HL-60/S4 (cell line): ENCODE measurements around the gene MARCHF2.

Experiments used
- in situ Hi-C: fragments of 300-500 bp; cut with MboI; formaldehyde crosslinking; loops from 2 replicates; pipeline ENCODE4 v1.14.3; 2022; ENCODE audit warnings: low sequenced_read_pairs

MARCHF2 gene

DNA sequence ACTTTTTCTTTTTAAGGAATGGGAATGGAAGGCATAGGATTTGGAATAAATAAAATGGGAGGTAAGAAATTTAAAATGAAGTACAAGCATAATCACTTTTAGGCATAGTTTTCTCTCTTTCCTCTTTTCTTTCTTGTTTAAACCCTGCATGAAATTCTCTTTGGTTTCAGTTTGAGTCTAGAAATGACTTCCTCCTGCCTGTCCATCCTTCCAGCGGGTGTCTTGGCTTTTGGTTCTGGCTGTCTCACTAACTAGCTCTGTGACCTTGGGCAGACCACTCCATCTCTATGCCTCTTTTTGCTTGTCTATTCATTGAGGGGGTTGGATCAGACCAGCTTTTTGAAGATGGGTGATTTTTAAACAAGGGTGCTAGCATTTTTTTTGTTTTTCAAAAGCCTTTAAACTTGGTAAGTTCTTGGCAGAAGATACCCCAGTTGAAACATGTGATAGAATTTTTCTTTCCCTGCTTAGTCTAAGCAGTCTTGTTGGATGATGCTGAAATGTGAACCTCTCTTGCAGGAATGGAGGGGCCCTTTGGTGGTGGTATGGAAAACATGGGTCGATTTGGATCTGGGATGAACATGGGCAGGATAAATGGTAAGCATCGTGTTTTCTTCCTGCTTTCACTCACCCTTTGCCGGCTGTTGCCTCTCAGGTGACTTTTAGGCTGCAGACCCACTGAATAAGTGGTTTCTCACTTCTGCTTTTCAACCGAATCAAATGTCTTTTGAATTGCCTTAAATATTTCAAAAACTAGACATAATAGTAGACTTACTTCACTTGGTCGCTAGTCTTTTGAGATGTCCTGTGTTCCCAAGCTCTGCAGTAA is 60.8 kb downstream of the MARCHF2 start:
- in situ Hi-C loops = no loop called here

GRCh38 chr19:8475005-8475404 is 61.9 kb downstream of the MARCHF2 start:
- in situ Hi-C loops = no loop called here

GRCh38 chr19:8476524-8476923 is 63.4 kb downstream of the MARCHF2 start:
- in situ Hi-C loops = no loop called here

DNA sequence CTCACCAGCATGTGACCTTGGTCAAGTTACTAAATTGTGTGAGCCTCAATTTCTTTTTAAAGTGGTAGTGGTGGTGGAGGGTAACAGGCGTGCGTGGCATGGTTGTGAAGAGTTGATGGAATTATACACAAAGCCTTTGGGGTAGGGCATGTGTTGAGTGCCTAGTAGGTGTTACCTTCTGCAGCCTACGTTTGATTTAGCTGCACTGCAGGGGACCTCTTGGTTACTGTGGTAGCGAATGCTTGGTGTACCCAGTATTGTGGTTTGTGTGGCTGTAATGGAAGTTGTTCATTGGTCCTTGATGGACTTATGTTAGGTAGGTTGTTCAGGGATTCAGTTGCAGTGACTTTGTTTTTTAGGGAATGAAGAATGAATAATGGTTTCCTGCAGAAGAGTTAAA is 64.8 kb downstream of the MARCHF2 start:
- in situ Hi-C loops = no loop called here

DNA sequence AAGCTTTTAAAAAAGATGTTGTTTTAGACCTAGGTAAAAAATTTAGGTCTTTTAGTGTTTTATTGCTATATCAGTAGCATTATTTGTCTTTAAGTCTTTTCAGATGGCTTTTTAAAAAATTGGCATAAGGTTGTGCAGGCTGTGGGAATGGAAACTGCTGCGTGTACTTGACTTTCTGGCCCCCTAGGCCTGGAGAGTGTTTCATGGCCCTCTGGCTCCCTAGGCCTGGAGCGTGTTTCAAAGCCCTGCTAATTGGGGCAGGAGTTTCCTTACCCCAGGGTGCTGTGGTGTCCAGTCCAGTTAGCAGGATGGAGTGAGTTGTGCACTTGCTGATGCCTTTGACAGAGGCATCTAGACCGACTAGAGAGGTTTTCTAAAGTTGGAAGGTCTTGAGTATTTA is 65.5 kb downstream of the MARCHF2 start:
- in situ Hi-C loops = no loop called here

GRCh38 chr19:8481201-8481600 is 68.1 kb downstream of the MARCHF2 start:
- in situ Hi-C loops = no loop called here

- in situ Hi-C loops = no loop called here
Measured at GRCh38 chr19:8481616-8482015, 68.5 kb downstream of the MARCHF2 start.

- in situ Hi-C loops = no loop called here
Measured at GRCh38 chr19:8482696-8483095, 69.6 kb downstream of the MARCHF2 start.

DNA sequence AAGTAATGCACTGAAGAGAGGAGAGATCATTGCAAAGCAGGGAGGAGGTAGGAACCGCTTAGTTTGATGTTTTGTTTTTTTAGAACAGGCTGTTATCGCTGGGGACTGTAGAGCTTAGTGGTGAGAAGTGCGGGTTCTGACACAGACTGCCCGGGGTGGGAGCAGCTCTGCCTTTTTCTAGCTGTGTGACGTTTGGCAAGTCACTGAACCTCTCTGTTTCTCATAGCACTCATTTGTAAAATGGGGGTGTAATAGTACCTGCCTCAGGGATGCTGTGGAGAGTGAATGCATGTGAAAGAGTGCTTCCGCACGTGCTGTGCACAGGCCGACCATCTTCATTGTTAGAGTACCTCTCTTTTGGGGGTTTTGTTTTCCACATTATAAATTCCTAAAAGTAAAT is 70.1 kb downstream of the MARCHF2 start:
- in situ Hi-C loops = no loop called here

DNA sequence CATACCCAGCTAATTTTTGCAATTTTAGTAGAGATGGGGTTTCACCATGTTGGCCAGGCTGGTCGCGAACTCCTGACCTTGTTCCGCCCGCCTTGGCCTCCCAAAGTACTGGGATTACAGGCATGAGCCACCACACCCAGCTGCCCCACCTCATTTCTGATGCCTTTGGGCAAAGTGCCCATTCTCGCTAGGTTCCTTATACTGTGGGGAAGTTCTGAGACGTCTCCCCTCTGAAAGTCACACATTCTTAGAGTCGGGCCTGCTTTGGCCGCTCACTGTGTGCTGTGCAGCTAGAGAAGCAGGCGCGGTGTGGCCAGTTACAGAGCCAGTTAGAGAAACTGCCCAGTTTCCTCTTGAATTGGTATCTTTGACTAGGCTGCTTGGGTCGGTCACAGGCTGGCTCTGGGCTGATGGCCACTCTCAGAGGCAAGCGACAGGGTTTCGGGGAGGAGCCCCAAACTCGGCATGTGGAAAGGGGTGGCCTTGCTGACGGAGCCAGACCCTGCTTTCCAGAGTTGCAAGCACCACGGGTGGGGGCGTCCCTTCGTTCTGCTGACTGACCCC is 71.3 kb downstream of the MARCHF2 start:
- in situ Hi-C loops = no loop called here

DNA sequence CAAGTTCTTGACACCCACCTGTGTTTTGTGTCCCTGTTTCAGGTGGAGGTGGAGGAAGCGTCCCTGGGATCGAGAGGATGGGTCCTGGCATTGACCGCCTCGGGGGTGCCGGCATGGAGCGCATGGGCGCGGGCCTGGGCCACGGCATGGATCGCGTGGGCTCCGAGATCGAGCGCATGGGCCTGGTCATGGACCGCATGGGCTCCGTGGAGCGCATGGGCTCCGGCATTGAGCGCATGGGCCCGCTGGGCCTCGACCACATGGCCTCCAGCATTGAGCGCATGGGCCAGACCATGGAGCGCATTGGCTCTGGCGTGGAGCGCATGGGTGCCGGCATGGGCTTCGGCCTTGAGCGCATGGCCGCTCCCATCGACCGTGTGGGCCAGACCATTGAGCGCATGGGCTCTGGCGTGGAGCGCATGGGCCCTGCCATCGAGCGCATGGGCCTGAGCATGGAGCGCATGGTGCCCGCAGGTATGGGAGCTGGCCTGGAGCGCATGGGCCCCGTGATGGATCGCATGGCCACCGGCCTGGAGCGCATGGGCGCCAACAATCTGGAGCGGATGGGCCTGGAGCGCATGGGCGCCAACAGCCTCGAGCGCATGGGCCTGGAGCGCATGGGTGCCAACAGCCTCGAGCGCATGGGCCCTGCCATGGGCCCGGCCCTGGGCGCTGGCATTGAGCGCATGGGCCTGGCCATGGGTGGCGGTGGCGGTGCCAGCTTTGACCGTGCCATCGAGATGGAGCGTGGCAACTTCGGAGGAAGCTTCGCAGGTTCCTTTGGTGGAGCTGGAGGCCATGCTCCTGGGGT is 72.7 kb downstream of the MARCHF2 start:
- in situ Hi-C loops = no loop called here

- in situ Hi-C loops = no loop called here
Measured at GRCh38 chr19:8486661-8487136, 73.6 kb downstream of the MARCHF2 start.

GRCh38 chr19:8487137-8487851 is 74.2 kb downstream of the MARCHF2 start:
- in situ Hi-C loops = no loop called here

- in situ Hi-C loops = no loop called here
Measured at GRCh38 chr19:8488365-8488764, 75.3 kb downstream of the MARCHF2 start.
